Measurements from ENCODE around the gene PHRF1. TPM values are rescaled to one million over a fixed set of nuclear protein-coding genes. Genes with fewer than 3 reads are reported as not detected.

Gene PHRF1
- total RNA-seq, 1 experiment from 2014 or later, result 45.5 TPM

- no peak for TF ChIP-seq MAX (IDR thresholded peaks at IDR 0.05)
- TF ChIP-seq SP1 (IDR thresholded peaks at IDR 0.05; ENCODE audit: low read depth), result no peak
- no peak for TF ChIP-seq CEBPB (IDR thresholded peaks at IDR 0.05; ENCODE audit: low read depth)
- TF ChIP-seq RAD21 (IDR thresholded peaks at IDR 0.05; ENCODE audit: low read depth), result no peak
- no peak for TF ChIP-seq POLR2A (IDR thresholded peaks at IDR 0.05; ENCODE audit: borderline replicate concordance, extremely low read depth, insufficient read depth, insufficient read length)
- no peak for TF ChIP-seq EZH2 (IDR thresholded peaks at IDR 0.05)
- TF ChIP-seq CTCF (IDR thresholded peaks at IDR 0.05 in 2 of 3, conservative IDR thresholded peaks at IDR 0.05 in 1 of 3; ENCODE audit: borderline replicate concordance in 1 of 3, insufficient read depth in 1 of 3, low read depth in 2 of 3, low read length in 2 of 3), result no peak
These were observed 47.2 kb upstream of the PHRF1 start (continued) for GRCh38 chr11:528815-529727.

- no peak overlapping the region for H3K4me2 ChIP-seq (ENCODE audit: low read length)
- H3K36me3 ChIP-seq (ENCODE audit: control insufficient read depth in 1 of 2, insufficient read depth in 2 of 2, low read length in 2 of 2), result peaks cover 0 to 26% of the 10 kb centered on the region in 2 experiments; a peak in 2 of 4 replicates
- RAD21 ChIA-PET (ENCODE audit: low non-redundant PET in 1 of 2, low total read pairs in 2 of 2, uncharacterized antibody in 2 of 2, unreplicated experiment in 2 of 2), result no interaction called here
- CTCF ChIA-PET, result no interaction called here
- POLR2A ChIA-PET, result no interaction called here
- intact Hi-C loops (cut with micrococcal nuclease), result no loop called here
- no peak overlapping the region for H3K9ac ChIP-seq (ENCODE audit: low read length)
- no peaks in the 10 kb centered on the region for H3K27me3 ChIP-seq (ENCODE audit: insufficient read depth, low read length)
- H3K4me3 ChIP-seq (replicated peaks in 1 of 2; ENCODE audit: low read depth in 1 of 2, low read length in 2 of 2), result no peak overlapping the region
- no peak overlapping the region for H2AFZ ChIP-seq (ENCODE audit: low read depth, low read length, poor library complexity, severe bottlenecking)
- ATAC-seq, result no peak
- TF ChIP-seq EZH2phosphoT487 (IDR thresholded peaks at IDR 0.05; ENCODE audit: borderline replicate concordance) (no peak), CBX3 (IDR thresholded peaks at IDR 0.05; ENCODE audit: low read depth) (no peak)
- peaks cover 6 to 8% of the 10 kb centered on the region in 2 experiments; a peak in 3 of 4 replicates for H3K4me1 ChIP-seq (ENCODE audit: control insufficient read depth in 1 of 2, insufficient read depth in 2 of 2, low read length in 2 of 2)
- H3K79me2 ChIP-seq (ENCODE audit: insufficient read depth, low read length), result peaks cover 25% of the 10 kb centered on the region
- H3K27ac ChIP-seq (ENCODE audit: low read depth, low read length), result no peak overlapping the region
- BruUV-seq (replicated peaks), result no TSS peak
- no peaks in the 10 kb centered on the region for H3K9me2 ChIP-seq (ENCODE audit: insufficient read depth)
- no peak for DNase-seq (ENCODE audit: low read depth, low spot score)
- no peaks in the 10 kb centered on the region for H3K9me3 ChIP-seq (ENCODE audit: control insufficient read depth in 1 of 2, insufficient read depth in 1 of 2, low read depth in 1 of 2, low read length in 2 of 2)
- H4K20me1 ChIP-seq (ENCODE audit: insufficient read depth), result no peaks in the 10 kb centered on the region
These were observed 46.4 kb upstream of the PHRF1 start for GRCh38 chr11:529728-530411.

Measured in HCT116 (cell line).